Spleen (tissue), 11 donors: ENCODE measurements around the gene LAYN. TPM values are rescaled to one million over a fixed set of nuclear protein-coding genes. Genes with fewer than 3 reads are reported as not detected.

Experiments
- DNase-seq: peaks from one replicate; pipeline ENCODE4 v3.0.0-alpha.2; 2020
- H3K27ac ChIP-seq, 8 donors: fragments of 200-600 bp; sonication (generic) in 7 of 8; 1 replicate in 4 of 8; 2 replicates in 4 of 8; pipeline versions ENCODE4 v1.5.0 to v1.8.0; 2016 to 2021; ENCODE audit warnings: inconsistent platforms in 4 of 8, mild to moderate bottlenecking in 4 of 8, moderate library complexity in 1 of 8
- H3K27me3 ChIP-seq, 7 donors: fragments of 200-600 bp; sonication (generic) in 6 of 7; replicated peaks in 1 of 7; 1 replicate in 4 of 7; 2 replicates in 3 of 7; pipeline versions ENCODE4 v1.5.0 to v1.8.0; 2016 to 2021; ENCODE audit warnings: inconsistent platforms in 3 of 7, mild to moderate bottlenecking in 1 of 7
- H3K36me3 ChIP-seq, 6 donors: fragments of 200-600 bp; sonication (generic) in 5 of 6; 1 replicate in 4 of 6; 2 replicates in 2 of 6; pipeline versions ENCODE4 v1.5.0 to v1.8.0; 2016 to 2021; ENCODE audit warnings: inconsistent platforms in 2 of 6
- H3K4me1 ChIP-seq, 6 donors: fragments of 200-600 bp; sonication (generic) in 5 of 6; 1 replicate in 3 of 6; 2 replicates in 3 of 6; pipeline versions ENCODE4 v1.5.0 to v1.8.0; 2016 to 2021; ENCODE audit warnings: inconsistent platforms in 3 of 6
- H3K4me3 ChIP-seq, 8 donors: fragments of 200-600 bp; sonication (generic) in 7 of 8; 1 replicate in 4 of 8; 2 replicates in 4 of 8; pipeline versions ENCODE4 v1.5.0 to v1.8.0; 2016 to 2021; ENCODE audit warnings: inconsistent platforms in 4 of 8, mild to moderate bottlenecking in 4 of 8, moderate library complexity in 2 of 8
- H3K9me3 ChIP-seq, 8 donors: fragments of 200-600 bp; sonication (generic) in 7 of 8; 1 replicate in 4 of 8; 2 replicates in 4 of 8; pipeline versions ENCODE4 v1.5.0 to v1.8.0; 2016 to 2021; ENCODE audit warnings: inconsistent platforms in 4 of 8
- POLR2A ChIP-seq, 3 donors: fragments of 450-650 bp; IDR thresholded peaks; one replicate each; pipeline ENCODE4 v1.5.1; 2017; ENCODE audit warnings: antibody characterized with exemption in 3 of 3, mild to moderate bottlenecking in 1 of 3
- POLR2AphosphoS5 ChIP-seq, 3 donors: sonication (generic); formaldehyde crosslinking; IDR thresholded peaks; one replicate each; pipeline ENCODE4 v1.5.1; 2017; ENCODE audit warnings: antibody characterized with exemption in 3 of 3
- WGBS, 5 donors: extraction: QIAGEN DNeasy Blood & Tissue Kit in 3 of 5; methylation state at CpG; one replicate each; pipeline versions ENCODE4 v1.1.5 to v1.1.7; 2013 to 2018; 5-methylcytosine and 5-hydroxymethylcytosine counted together
- intact Hi-C: fragments of 100-400 bp; cut with DNase I; formaldehyde crosslinking; loops from one replicate; pipeline ENCODE4 v1.15.0; 2023; ENCODE audit warnings: low total_unique reads
- microRNA-seq, 3 donors: library from miRNA; unstranded; fragments of <30 nt; microRNA quantifications; one replicate each; pipeline versions ENCODE4 to v1.1.0, GENCODE V29; 2019 to 2020
- polyA plus RNA-seq, 3 donors: library from polyadenylated mRNA; stranded (reverse); fragments of 200-250 nt; gene quantifications; one replicate each; pipeline ENCODE4 v1.2.1, GENCODE V29; 2013
- small RNA-seq, 4 donors: library from RNA; depleted of rRNA; stranded (forward); fragments of <200 nt; gene quantifications; one replicate each; pipeline ENCODE3, GENCODE V24; 2016
- total RNA-seq, 7 donors: library from RNA; depleted of rRNA in 3 of 7; stranded (reverse); fragments of >200 nt in 3 of 7; fragmentation: NEBNext Ultra II Directional in 4 of 7; extraction: Animal tissue kit (Norgen Biotek cat#: 25700) in 4 of 7; gene quantifications; one replicate each; pipeline versions ENCODE4 v1.1.0 to v1.2.1, GENCODE V29; 2016 to 2021
- TF ChIP-seq, protein P1 (sequence below), 11 experiments: fragments of 200-600 bp in 7 of 11; fragments of 450-650 bp in 4 of 11; sonication (generic) in 4 of 11; IDR thresholded peaks in 8 of 11; conservative IDR thresholded peaks in 3 of 11; 1 replicate in 7 of 11; 2 replicates in 4 of 11; pipeline versions ENCODE4 v1.4.0 to v1.8.0; 2016 to 2021; ENCODE audit warnings: antibody characterized with exemption in 11 of 11, inconsistent platforms in 4 of 11, mild to moderate bottlenecking in 1 of 11
- donor health status: healthy with polysubstance abuse.
- donor health status: DM: no; HTN: no; CAD: no; lungs with moderate emphysema.
- donor health status: DM: no; HTN: no; CAD: no.
- donor health status: Bipolar disorder and iron deficiency.
- donor health status: healthy.
- donor health status: DM: no; HTN: no; CAD: no.
- donor health status: DM: yes; HTN: yes; CAD: no.

Gene LAYN
- total and polyA plus RNA-seq, 10 donors: 3.1 to 14.7 (median 10.0) TPM

DNA sequence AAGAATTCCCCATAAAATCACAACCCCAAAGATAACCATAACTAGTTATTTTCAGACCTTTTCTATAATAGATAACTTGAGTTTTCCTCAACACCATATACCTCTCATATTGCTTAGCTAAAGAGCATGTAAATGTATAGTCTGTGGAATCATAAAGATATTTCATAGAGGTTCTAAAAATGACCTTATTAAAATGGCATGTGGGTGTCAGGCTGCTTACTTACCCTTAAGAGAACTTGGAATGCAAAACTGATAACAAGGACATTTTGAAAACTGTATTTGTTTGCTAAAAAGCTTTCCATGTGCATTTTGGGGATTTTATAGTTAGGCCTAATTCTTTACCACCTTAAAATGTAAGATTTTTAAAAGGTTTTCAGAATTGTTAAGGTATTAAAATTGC is 66.5 kb downstream of the LAYN start:
- Histone ChIP-seq H3K4me1 (peaks cover 8 to 54% (median 24%) of the 10 kb centered on the region in 6 donors), H3K36me3 (no peaks in the 10 kb centered on the region), H3K9me3 (no peaks in the 10 kb centered on the region), H3K27ac (no peak overlapping the region), H3K27me3 (no peaks in the 10 kb centered on the region), H3K4me3 (no peak overlapping the region)
- DNase-seq: no peak
- TF ChIP-seq POLR2A (IDR thresholded peaks at IDR 0.05): no peak
- TF ChIP-seq, protein P1, sequence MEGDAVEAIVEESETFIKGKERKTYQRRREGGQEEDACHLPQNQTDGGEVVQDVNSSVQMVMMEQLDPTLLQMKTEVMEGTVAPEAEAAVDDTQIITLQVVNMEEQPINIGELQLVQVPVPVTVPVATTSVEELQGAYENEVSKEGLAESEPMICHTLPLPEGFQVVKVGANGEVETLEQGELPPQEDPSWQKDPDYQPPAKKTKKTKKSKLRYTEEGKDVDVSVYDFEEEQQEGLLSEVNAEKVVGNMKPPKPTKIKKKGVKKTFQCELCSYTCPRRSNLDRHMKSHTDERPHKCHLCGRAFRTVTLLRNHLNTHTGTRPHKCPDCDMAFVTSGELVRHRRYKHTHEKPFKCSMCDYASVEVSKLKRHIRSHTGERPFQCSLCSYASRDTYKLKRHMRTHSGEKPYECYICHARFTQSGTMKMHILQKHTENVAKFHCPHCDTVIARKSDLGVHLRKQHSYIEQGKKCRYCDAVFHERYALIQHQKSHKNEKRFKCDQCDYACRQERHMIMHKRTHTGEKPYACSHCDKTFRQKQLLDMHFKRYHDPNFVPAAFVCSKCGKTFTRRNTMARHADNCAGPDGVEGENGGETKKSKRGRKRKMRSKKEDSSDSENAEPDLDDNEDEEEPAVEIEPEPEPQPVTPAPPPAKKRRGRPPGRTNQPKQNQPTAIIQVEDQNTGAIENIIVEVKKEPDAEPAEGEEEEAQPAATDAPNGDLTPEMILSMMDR (IDR thresholded peaks at IDR 0.05 in 8 of 11, conservative IDR thresholded peaks at IDR 0.05 in 3 of 11): no peak
- TF ChIP-seq POLR2AphosphoS5 (IDR thresholded peaks at IDR 0.05): no peak
- intact Hi-C loops: no loop called here

DNA sequence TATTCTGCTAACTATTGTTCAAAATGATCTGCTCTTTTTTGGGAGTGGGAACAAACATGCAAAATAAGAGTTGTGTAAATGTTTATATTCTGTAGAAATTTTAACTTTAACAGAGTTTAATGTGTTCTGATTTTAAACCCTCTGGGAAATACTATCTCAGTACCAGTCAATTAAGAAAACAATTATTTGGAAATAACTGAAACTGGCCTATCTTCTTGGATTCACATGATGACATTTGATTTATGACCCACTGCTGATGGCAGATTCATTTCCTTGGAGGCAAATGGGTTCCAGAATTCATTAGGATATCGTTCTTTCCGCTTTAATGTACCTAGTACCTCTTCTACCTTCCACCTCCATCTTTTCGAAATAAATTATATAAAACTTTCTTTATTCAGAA is 67.2 kb downstream of the LAYN start:
- no peaks in the 10 kb centered on the region for H3K36me3 ChIP-seq
- no peaks in the 10 kb centered on the region for H3K27me3 ChIP-seq
- H3K9me3 ChIP-seq: no peaks in the 10 kb centered on the region
- H3K4me1 ChIP-seq: peaks cover 8 to 58% (median 26%) of the 10 kb centered on the region in 6 donors
- no peak overlapping the region for H3K27ac ChIP-seq
- no peak for TF ChIP-seq POLR2A (IDR thresholded peaks at IDR 0.05)
- no peak for TF ChIP-seq POLR2AphosphoS5 (IDR thresholded peaks at IDR 0.05)
- 91 to 94% (median 94%) methylated on average over 3 of the region's 3 CpGs for WGBS, 5 donors
- H3K4me3 ChIP-seq: no peak overlapping the region
- no peak for DNase-seq
- intact Hi-C loops: no loop called here

Small RNA genes lying within 50 kb of the gene (microRNA-seq; reads per million reads assigned to microRNA genes)
- gene MIR34B (3.2 to 5.9 (median 3.3) reads per million in 3 donors), gene MIR34C (28.2 to 111 (median 50.1) reads per million in 3 donors)

Small RNA genes lying within 50 kb of the gene (small RNA-seq; reads per million reads assigned to genes)
- 0.12 to 0.96 (median 0.39) reads per million in 4 donors for gene MIR34B
- 1.7 to 5.3 (median 2.2) reads per million in 4 donors for gene MIR34C

Other genes with a start within 250 kb of the LAYN start
- 1 to 10 TPM in 1 of 7 donors, under 1 TPM in 3, not detected in 3; 0.30 to 1.4 (median 0.48) TPM for gene POU2AF3, start 242.2 kb upstream of the LAYN start, total RNA-seq
- gene POU2AF3, start 242.2 kb upstream of the LAYN start, polyA plus RNA-seq: 1 to 10 TPM in 2 of 3 donors, under 1 TPM in 1; 0.54 to 2.0 (median 1.3) TPM
- 100 to 1,000 TPM in 4 of 7 donors, 10 to 100 TPM in 3; 89.1 to 280 (median 124) TPM for gene POU2AF1, start 161.4 kb upstream of the LAYN start, total RNA-seq
- gene POU2AF1, start 161.4 kb upstream of the LAYN start, polyA plus RNA-seq: 100 to 1,000 TPM in 1 of 3 donors, 10 to 100 TPM in 2; 60.1 to 108 (median 73.0) TPM
- not detected for gene BTG4, start 28.3 kb upstream of the LAYN start, total RNA-seq
- not detected for gene BTG4, start 28.3 kb upstream of the LAYN start, polyA plus RNA-seq
- gene HOATZ, start 25.9 kb upstream of the LAYN start, total RNA-seq: not detected
- not detected for gene HOATZ, start 25.9 kb upstream of the LAYN start, polyA plus RNA-seq
- 10 to 100 TPM; 11.9 to 23.8 (median 17.4) TPM for gene SIK2, start 61.7 kb downstream of the LAYN start, total RNA-seq
- gene SIK2, start 61.7 kb downstream of the LAYN start, polyA plus RNA-seq: 1 to 10 TPM; 1.7 to 2.9 (median 2.3) TPM
- 10 to 100 TPM; 18.0 to 30.3 (median 27.1) TPM for gene PPP2R1B, start 225.7 kb downstream of the LAYN start, total RNA-seq
- gene PPP2R1B, start 225.7 kb downstream of the LAYN start, polyA plus RNA-seq: 1 to 10 TPM; 4.0 to 5.7 (median 5.0) TPM